Nephron (organoid): ENCODE data around the gene RGPD4.

Source experiments
- H3K27ac Mint-ChIP-seq, 3 experiments: 2 replicates each; pipeline ENCODE4 v1.8.0; 2020; ENCODE audit warnings: mixed read lengths in 3 of 3, mild to moderate bottlenecking in 2 of 3, moderate library complexity in 1 of 3
- H3K27me3 Mint-ChIP-seq: 2 replicates; pipeline ENCODE4 v1.8.0; 2021; ENCODE audit warnings: low read depth, mild to moderate bottlenecking, moderate library complexity, mixed read lengths
- H3K36me3 Mint-ChIP-seq: 2 replicates; pipeline ENCODE4 v1.8.0; 2020; ENCODE audit warnings: low read depth, mixed read lengths
- H3K4me1 Mint-ChIP-seq: 2 replicates; pipeline ENCODE4 v1.8.0; 2020; ENCODE audit warnings: mixed read lengths
- H3K4me3 Mint-ChIP-seq, 3 experiments: 2 replicates each; pipeline ENCODE4 v1.8.0; 2020; ENCODE audit warnings: mild to moderate bottlenecking in 3 of 3, mixed read lengths in 3 of 3, moderate library complexity in 2 of 3
- H3K9me3 Mint-ChIP-seq: 2 replicates; pipeline ENCODE4 v1.8.0; 2020; ENCODE audit warnings: mixed read lengths
- CTCF ChIP-seq, 3 experiments: fragments of 200-600 bp; sonication (generic); IDR thresholded peaks; one replicate each; pipeline ENCODE4 v1.5.0; 2021; ENCODE audit warnings: antibody characterized with exemption in 3 of 3; ENCODE audit not compliant: unreplicated experiment in 3 of 3

The RGPD4 gene

GRCh38 chr2:107806901-107807300 is 19.8 kb upstream of the RGPD4 start:
- Mint-ChIP-seq H3K27me3 (no peaks in the 10 kb centered on the region), H3K9me3 (no peaks in the 10 kb centered on the region)

GRCh38 chr2:107807988-107808387 is 18.7 kb upstream of the RGPD4 start:
- no peaks in the 10 kb centered on the region for H3K36me3 Mint-ChIP-seq
- no peaks in the 10 kb centered on the region for H3K9me3 Mint-ChIP-seq
- H3K4me3 Mint-ChIP-seq, result no peak overlapping the region
- H3K4me1 Mint-ChIP-seq, result peaks cover 15% of the 10 kb centered on the region
- no peaks in the 10 kb centered on the region for H3K27me3 Mint-ChIP-seq
- H3K27ac Mint-ChIP-seq, result no peak overlapping the region
- TF ChIP-seq CTCF (IDR thresholded peaks at IDR 0.05; ENCODE audit: unreplicated experiment in 3 of 3), result no peak

More at GRCh38 chr2:107806901-107807300, 19.8 kb upstream of the RGPD4 start:
- no peak overlapping the region for H3K4me3 Mint-ChIP-seq
- H3K4me1 Mint-ChIP-seq, result peaks cover 24% of the 10 kb centered on the region
- no peaks in the 10 kb centered on the region for H3K36me3 Mint-ChIP-seq
- H3K27ac Mint-ChIP-seq, result no peak overlapping the region
- TF ChIP-seq CTCF (IDR thresholded peaks at IDR 0.05; ENCODE audit: unreplicated experiment in 3 of 3), result no peak

GRCh38 chr2:107808959-107809358 is 17.7 kb upstream of the RGPD4 start:
- H3K4me1 Mint-ChIP-seq, result peaks cover 10% of the 10 kb centered on the region
- H3K36me3 Mint-ChIP-seq, result no peaks in the 10 kb centered on the region
- H3K27ac Mint-ChIP-seq, result no peak overlapping the region
- H3K27me3 Mint-ChIP-seq, result no peaks in the 10 kb centered on the region
- H3K4me3 Mint-ChIP-seq, result no peak overlapping the region
- H3K9me3 Mint-ChIP-seq, result no peaks in the 10 kb centered on the region
- no peak for TF ChIP-seq CTCF (IDR thresholded peaks at IDR 0.05; ENCODE audit: unreplicated experiment in 3 of 3)

DNA sequence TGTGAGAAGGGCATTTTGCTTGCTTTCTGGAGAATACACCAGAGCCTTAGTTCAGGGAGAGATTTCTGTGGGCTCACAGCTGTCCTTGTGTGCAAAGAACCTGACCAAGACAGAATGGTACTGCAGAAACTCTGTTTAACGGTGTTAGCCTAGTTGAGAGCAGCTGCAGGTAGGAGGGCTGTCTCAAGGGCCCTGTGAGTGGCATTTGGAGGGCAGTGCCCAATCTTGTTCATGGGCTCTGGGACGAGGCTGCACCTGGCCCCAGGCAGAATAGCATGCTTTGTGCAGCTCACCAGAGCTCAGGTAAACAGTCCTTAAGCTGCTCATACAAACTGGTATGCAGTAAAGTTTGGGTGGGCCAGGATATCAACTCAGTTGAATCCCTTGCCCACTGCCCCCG is 16.9 kb upstream of the RGPD4 start:
- Mint-ChIP-seq H3K9me3 (no peaks in the 10 kb centered on the region), H3K4me3 (no peak overlapping the region), H3K36me3 (no peaks in the 10 kb centered on the region), H3K27me3 (no peaks in the 10 kb centered on the region), H3K27ac (no peak overlapping the region), H3K4me1 (peaks cover 13% of the 10 kb centered on the region)
- TF ChIP-seq CTCF (IDR thresholded peaks at IDR 0.05; ENCODE audit: unreplicated experiment in 3 of 3), result no peak

DNA sequence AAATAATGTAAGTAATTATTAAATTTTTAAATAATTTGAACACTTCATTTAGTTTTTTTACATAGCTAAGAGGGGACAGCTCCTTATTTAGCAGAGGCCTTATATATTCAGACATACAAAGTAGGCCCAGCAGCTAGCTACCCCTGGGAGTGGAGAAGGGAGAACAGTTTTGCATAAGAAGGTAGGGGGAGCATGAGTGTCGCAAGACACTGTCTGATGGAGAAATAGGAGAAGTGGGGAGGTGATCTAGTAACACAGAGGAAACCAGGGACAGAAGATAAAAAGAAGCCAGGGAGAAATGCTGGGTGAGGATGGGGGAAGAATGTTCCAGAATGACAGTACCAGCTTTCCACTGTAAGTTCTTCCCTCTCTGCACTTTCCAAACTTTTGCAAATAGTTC is 16.0 kb upstream of the RGPD4 start:
- Mint-ChIP-seq H3K9me3 (no peaks in the 10 kb centered on the region), H3K4me1 (peaks cover 13% of the 10 kb centered on the region), H3K4me3 (no peak overlapping the region), H3K27me3 (no peaks in the 10 kb centered on the region), H3K36me3 (no peaks in the 10 kb centered on the region), H3K27ac (no peak overlapping the region)
- no peak for TF ChIP-seq CTCF (IDR thresholded peaks at IDR 0.05; ENCODE audit: unreplicated experiment in 3 of 3)

GRCh38 chr2:107811411-107811810 is 15.3 kb upstream of the RGPD4 start:
- Mint-ChIP-seq H3K27me3 (no peaks in the 10 kb centered on the region), H3K27ac (no peak overlapping the region), H3K4me1 (peaks cover 13% of the 10 kb centered on the region), H3K36me3 (no peaks in the 10 kb centered on the region), H3K4me3 (no peak overlapping the region), H3K9me3 (no peaks in the 10 kb centered on the region)
- TF ChIP-seq CTCF (IDR thresholded peaks at IDR 0.05; ENCODE audit: unreplicated experiment in 3 of 3), result no peak
